Testis (tissue), 2 donors: Measurements from ENCODE around the gene TDRD1.

Source experiments
- POLR2A ChIP-seq: fragments of 450-650 bp; IDR thresholded peaks from one replicate; pipeline ENCODE4 v1.6.1; 2017; ENCODE audit warnings: antibody characterized with exemption, mild to moderate bottlenecking, moderate library complexity
- TF ChIP-seq, protein P1 (sequence below), 3 experiments: fragments of 450-650 bp in 2 of 3; fragments of 200-600 bp in 1 of 3; sonication (generic) in 1 of 3; IDR thresholded peaks; one replicate each; pipeline ENCODE4 v1.5.1; 2016 to 2019; ENCODE audit warnings: antibody characterized with exemption in 3 of 3, mild to moderate bottlenecking in 2 of 3, moderate library complexity in 1 of 3

GRCh38 chr10:114243661-114244060 is 64.5 kb downstream of the TDRD1 start:
- no peak for TF ChIP-seq POLR2A
- TF ChIP-seq, protein P1, sequence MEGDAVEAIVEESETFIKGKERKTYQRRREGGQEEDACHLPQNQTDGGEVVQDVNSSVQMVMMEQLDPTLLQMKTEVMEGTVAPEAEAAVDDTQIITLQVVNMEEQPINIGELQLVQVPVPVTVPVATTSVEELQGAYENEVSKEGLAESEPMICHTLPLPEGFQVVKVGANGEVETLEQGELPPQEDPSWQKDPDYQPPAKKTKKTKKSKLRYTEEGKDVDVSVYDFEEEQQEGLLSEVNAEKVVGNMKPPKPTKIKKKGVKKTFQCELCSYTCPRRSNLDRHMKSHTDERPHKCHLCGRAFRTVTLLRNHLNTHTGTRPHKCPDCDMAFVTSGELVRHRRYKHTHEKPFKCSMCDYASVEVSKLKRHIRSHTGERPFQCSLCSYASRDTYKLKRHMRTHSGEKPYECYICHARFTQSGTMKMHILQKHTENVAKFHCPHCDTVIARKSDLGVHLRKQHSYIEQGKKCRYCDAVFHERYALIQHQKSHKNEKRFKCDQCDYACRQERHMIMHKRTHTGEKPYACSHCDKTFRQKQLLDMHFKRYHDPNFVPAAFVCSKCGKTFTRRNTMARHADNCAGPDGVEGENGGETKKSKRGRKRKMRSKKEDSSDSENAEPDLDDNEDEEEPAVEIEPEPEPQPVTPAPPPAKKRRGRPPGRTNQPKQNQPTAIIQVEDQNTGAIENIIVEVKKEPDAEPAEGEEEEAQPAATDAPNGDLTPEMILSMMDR (IDR thresholded peaks at IDR 0.05) = no peak
